HG03571 (cell line): ENCODE measurements around the gene TOX3.

Experiments
- ATAC-seq: cut with Tn5 transposase; IDR thresholded peaks from one replicate; pipeline ENCODE4 v1.9.1; 2021; ENCODE audit not compliant: unreplicated experiment

Gene TOX3

DNA sequence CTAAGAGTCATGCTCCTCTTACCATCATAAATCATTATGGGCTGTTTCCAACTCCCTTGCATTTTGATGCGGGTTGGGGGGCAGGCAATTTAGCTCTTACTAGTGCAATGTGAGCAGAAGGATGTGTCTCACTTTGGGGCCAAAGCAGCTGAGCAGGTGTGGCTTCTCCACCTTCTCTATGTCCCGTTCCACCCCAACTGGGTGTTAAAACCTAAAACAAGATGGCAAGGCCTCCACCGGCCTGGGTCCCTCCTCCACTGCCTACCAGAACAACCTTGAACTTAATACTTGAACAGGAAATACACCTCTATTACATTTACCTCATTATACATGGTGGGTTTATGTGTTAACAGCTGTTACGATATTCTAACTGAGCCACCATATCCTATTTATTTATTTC lies 52.8 kb downstream of the TOX3 start:
- ATAC-seq = no peak

DNA sequence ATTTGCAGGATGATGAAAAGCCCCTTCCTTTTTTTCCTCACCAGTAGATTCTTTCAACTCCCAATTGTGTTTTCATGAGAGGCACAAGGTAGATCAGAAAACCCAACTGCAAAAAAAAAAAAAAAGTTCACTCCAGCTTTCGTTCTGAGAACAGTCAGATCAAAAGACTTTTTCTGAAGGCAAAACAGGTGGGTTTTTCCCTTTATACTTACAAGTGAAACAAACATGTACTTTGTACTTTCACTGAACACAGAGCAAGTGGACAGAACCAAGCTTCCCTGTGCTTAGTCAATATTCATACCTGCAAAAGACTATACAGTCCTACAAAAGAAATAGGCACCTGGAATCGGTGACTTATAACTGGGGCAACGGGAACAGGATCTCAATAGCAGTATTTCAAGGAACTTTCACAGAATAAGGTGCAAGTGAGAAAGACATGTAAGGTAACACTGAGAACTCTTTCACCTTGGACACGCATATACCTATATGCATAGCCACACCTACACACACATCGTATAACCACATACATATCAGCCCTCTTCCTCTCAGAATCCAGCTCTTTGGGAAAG lies 54.1 kb downstream of the TOX3 start:
- ATAC-seq = no peak

GRCh38 chr16:52491216-52491615 lies 55.7 kb downstream of the TOX3 start:
- no peak for ATAC-seq

DNA sequence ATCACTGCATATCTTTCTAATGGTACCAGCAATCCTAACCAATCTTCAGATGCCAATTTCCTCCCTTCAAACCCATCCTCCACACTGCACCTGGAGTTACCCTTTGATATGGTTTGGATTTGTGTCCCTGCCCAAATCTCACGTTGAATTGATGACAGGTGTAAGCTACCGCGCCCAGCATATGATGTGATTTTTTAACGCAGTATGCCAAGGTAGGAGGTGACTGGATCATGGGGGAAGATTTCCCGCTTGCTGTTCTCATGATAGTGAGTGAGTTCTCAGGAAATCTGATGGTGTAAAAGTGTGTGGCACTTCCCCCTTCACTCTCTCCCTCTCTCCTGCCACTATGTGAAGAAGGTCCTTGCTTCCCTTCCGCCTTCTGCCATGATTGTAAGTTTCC lies 57.0 kb downstream of the TOX3 start:
- ATAC-seq = no peak

- no peak for ATAC-seq
Measured at GRCh38 chr16:52488837-52489289, 58.1 kb downstream of the TOX3 start.

DNA sequence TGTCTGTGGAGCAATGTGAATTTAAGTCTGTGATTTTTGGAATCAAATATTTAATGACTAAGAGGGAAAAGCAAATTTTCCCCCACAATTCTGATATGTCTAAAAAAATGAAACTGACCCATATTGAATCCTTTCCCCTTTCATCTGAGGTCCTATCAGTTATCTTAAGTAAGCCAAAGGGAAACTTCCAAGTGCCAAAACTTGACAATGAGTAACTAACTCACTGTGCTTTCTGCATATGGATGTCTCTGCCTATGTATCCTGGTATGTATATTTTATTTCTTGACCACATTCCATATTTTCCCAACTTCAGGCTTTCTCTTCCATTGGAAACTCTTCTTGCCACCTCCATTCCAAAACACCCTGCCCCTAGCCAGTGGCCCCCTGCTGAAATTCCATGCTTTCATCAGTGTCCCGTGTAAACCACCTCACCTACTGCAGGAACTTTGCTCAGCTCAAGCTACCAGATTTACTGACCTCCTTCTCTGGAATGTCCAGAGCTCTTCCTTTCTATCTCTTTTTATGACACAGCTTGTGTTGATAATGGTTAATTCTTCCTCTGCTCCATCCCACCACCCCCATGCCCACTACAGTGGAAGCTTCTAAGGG lies 59.0 kb downstream of the TOX3 start:
- no peak for ATAC-seq

- ATAC-seq = no peak
Measured at GRCh38 chr16:52480237-52480636, 66.7 kb downstream of the TOX3 start.

- ATAC-seq = no peak
Measured at GRCh38 chr16:52476111-52476510, 70.8 kb downstream of the TOX3 start.

- no peak for ATAC-seq
Measured at GRCh38 chr16:52474679-52475078, 72.3 kb downstream of the TOX3 start.

GRCh38 chr16:52473096-52473495 lies 73.8 kb downstream of the TOX3 start:
- no peak for ATAC-seq

DNA sequence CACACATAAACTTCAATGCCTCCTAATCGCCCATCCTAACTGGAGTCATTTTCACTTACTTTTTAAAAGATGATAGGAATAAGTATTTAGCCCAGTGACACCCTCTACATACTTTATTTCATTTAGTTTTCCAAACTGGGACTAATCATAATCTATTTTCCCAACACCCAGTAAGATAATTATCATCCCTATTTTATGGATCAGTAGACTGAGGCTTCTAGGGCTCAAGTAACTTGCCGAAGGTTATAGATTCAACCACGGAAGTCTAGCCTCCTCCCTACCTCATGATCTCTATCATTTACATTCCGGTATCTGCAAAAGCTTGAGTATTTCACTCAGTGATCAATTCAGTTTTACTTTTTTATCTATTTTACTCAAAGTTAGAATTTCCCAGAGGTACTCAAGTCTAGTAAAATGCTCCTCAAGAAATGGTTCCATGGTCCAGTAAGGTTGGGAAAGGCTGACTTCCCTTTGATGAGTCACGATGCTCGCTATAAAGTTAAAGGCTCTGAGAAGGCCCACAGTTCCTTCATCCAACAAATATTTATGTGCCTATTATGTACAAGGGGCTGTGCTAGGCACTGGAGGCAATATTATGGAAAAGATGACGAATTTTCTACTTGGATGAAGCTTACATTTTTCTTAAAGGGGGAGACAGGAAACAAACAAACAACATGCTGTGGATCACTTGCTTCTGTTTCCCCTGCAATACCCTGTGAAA lies 75.1 kb downstream of the TOX3 start:
- no peak for ATAC-seq

DNA sequence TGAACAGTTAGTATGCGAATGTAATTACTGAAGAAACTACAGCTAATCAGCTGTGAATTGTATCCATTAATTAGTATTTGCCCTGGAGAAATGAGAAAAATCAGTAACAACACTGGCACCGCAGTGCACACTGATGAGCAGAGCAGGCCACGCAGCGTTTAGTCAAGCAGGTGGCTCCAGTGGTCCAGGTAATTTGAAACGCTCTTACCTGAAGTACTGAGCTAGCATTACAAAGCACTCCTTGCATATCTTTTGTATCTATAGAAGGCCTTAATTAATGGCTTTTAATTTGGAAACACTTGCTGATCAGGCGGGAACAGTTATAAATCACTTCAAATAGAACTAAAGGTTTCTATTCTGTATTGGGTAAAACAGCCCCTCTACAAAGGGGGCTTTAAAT lies 76.4 kb downstream of the TOX3 start:
- ATAC-seq = no peak

DNA sequence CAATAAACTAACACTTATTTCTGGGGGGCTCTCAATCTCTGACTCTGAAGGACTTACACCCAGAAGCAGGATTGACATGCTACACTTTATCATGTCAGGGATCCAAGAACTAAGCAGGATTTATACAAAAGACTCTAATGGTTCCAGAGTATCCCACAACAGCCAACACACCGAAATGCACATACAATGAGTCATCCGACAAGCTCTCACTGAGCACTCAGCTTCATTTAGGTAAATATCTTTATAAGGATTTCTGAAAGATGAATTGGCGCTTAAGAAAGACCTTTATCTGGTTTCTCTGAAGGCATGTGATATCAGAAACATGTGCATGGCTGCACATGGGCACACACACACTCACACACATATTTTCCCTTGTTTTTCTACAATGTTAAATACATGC lies 77.2 kb downstream of the TOX3 start:
- ATAC-seq = no peak

GRCh38 chr16:52469091-52469490 lies 77.9 kb downstream of the TOX3 start:
- ATAC-seq = no peak

GRCh38 chr16:52467753-52468152 lies 79.2 kb downstream of the TOX3 start:
- no peak for ATAC-seq

- no peak for ATAC-seq
Measured at GRCh38 chr16:52466994-52467393, 79.9 kb downstream of the TOX3 start.

- no peak for ATAC-seq
Measured at GRCh38 chr16:52465711-52466267, 81.2 kb downstream of the TOX3 start.

- ATAC-seq = no peak
Measured at GRCh38 chr16:52463904-52464303, 83.0 kb downstream of the TOX3 start.

- ATAC-seq = no peak
Measured at GRCh38 chr16:52462816-52463215, 84.1 kb downstream of the TOX3 start.

DNA sequence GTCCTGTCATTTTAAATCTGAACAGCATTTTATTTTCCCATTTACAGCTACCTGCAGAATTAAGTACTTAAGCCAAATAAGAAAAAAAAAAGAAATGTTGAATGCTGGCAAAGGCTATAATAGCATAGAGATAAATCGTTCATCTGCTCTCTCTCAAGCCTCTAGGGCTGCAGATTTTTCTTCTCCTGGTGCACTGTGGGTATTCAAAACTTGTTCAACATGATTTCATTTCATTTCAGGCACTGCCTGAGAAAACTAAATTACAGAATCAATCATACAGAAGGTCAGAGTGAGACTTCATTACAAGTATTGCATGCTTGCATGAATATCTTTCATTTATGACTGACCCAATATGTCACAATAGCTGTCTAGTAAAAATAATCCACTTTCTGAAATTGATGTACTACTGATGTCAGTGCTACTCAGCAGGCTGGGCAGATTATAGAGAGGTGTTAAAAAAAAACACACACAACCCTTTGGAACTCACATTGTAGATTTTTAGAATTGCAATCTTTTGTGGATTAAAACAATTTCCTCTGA lies 86.2 kb downstream of the TOX3 start:
- no peak for ATAC-seq

- ATAC-seq = no peak
Measured at GRCh38 chr16:52456368-52456767, 90.6 kb downstream of the TOX3 start.
